Right cardiac atrium (tissue), 5 donors: Measurements from ENCODE around the gene MSLN. TPM values are rescaled to one million over a fixed set of nuclear protein-coding genes. Genes with fewer than 3 reads are reported as not detected.
"Not testable (repeated sequence)": the region's sequence is repeated elsewhere in the genome, so short reads cannot be mapped to it uniquely, and the experiment has no call there.

ENCODE experiments used
- ATAC-seq, 2 donors: fragments of 200-7000 bp; cut with Tn5 transposase; one replicate each; pipeline versions ENCODE4 v1.8.0 to v1.9.1; 2020; ENCODE audit warnings: moderate library complexity in 2 of 2, mild to moderate bottlenecking in 1 of 2
- DNase-seq, 3 donors: peaks; one replicate each; pipeline ENCODE4 v3.0.0-alpha.2; 2020
- H3K27ac ChIP-seq: one replicate; pipeline ENCODE4 v1.5.1; 2013; ENCODE audit warnings: mild to moderate bottlenecking, low read length, control low read depth, moderate library complexity
- H3K27me3 ChIP-seq: one replicate; pipeline ENCODE4 v1.6.1; 2013; ENCODE audit not compliant: control insufficient read depth, insufficient read depth
- H3K4me1 ChIP-seq: one replicate; pipeline ENCODE4 v1.6.1; 2013; ENCODE audit warnings: low read length; ENCODE audit not compliant: control insufficient read depth, insufficient read depth
- H3K4me3 ChIP-seq: one replicate; pipeline ENCODE4 v1.5.1; 2013; ENCODE audit warnings: low read length, control low read depth
- H3K9me3 ChIP-seq: one replicate; pipeline ENCODE4 v1.6.1; 2013; ENCODE audit warnings: low read length; ENCODE audit not compliant: control insufficient read depth
- WGBS: extraction: QIAGEN DNeasy Blood & Tissue Kit; methylation state at CpG from one replicate; pipeline ENCODE4 v1.1.7; 2013; 5-methylcytosine and 5-hydroxymethylcytosine counted together
- intact Hi-C, 4 donors: fragments of 100-400 bp; cut with DNase I; formaldehyde crosslinking; loops; one replicate each; pipeline versions ENCODE4 v1.11.0 to v1.14.0; 2022 to 2023
- long read RNA-seq, 4 donors: library from polyadenylated mRNA; unstranded; transcript quantifications; one replicate each; pipeline ENCODE4 v2.0.0, GENCODE V29; 2020 to 2021
- polyA plus RNA-seq: library from polyadenylated mRNA; stranded (reverse); fragments of 200-250 nt; gene quantifications from one replicate; pipeline ENCODE4 v1.2.3, GENCODE V29; 2013
- total RNA-seq, 4 donors: library from RNA; stranded (reverse); fragmentation: NEBNext Ultra II Directional; extraction: Animal tissue kit (Norgen Biotek cat#: 25700); gene quantifications; one replicate each; pipeline ENCODE4 v1.2.1, GENCODE V29; 2021
- donor health status: healthy with polysubstance abuse.
- donor health status: DM: no; HTN: yes; CAD: no.
- donor health status: DM: no; HTN: no; CAD: no.
- donor health status: DM: no; HTN: yes; CAD: no; lungs with severe emphysema.
- donor health status: DM: yes; HTN: yes; CAD: no.

The MSLN gene
- total RNA-seq: 1 to 10 TPM in 2 of 4 donors, under 1 TPM in 1, not detected in 1; 0.92 to 3.1 (median 1.0) TPM
- polyA plus RNA-seq: not detected
- long read RNA-seq, donor 1, partial matches to known transcripts: 1 of 2 reads
- long read RNA-seq, donor 1, other reads (novel, unspliced or antisense): 0 of 2 reads
- long read RNA-seq, donor 2, partial matches to known transcripts: 0 of 3 reads
- long read RNA-seq, donor 2, other reads (novel, unspliced or antisense): 1 of 3 reads
- long read RNA-seq, donor 3, partial matches to known transcripts: 5 of 7 reads
- long read RNA-seq, donor 3, other reads (novel, unspliced or antisense): 1 of 7 reads
- long read RNA-seq, donor 4: 0 reads

DNA sequence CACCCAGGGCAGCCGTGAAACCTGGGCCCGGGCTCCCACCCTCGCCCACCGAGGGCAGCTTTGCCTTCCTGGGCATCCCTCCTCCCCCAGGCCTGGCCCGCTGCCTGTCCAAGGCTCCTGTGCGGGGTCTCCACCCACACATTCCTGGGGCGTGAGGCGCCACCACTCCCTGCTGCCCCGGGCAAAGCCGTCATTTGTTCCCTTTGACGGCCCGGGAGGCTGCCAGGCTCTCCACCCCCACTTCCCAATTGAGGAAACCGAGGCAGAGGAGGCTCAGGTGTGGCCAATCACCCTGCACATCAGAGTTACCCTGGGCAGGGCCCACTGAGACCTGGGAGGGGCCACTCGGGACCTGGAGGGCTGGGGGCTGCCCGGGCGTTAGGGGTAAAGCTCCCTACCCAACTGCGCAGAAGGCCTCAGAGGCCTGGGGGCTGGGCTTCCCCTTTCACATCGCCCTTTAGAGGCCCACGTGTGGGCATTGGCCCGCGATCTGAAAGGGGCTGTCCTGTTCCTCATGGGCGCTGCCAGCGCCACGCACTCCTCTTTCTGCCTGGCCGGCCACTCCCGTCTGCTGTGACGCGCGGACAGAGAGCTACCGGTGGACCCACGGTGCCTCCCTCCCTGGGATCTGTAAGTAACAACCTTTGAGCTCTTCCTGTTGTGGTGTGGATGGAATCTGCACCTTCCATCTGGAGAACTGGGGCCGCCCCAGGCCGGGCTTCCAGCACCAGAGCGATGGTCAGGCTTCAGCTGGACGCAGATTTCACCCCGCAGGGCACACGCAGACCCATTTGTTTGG lies at the start of gene MSLN:
Gene MSLN (plus strand): TSS at position 190 of the 799 bp plus-strand sequence. CDS start 1,947 bp downstream, outside the sequence.
- H3K27ac ChIP-seq: no peak within 1 kb of the TSS
- H3K9me3 ChIP-seq: no peaks in the 10 kb centered on the region
- intact Hi-C loops: no loop called here
- peak in 2 of 3 donors; percentile 41 to 50 for DNase-seq
- H3K27me3 ChIP-seq: no peaks in the 10 kb centered on the region
- H3K4me1 ChIP-seq: no peaks in the 10 kb centered on the region
- peak; percentile 18 to 27 for ATAC-seq
- H3K4me3 ChIP-seq: no peak within 1 kb of the TSS
- WGBS: 71% methylated on average over 37 of the region's 37 CpGs

DNA sequence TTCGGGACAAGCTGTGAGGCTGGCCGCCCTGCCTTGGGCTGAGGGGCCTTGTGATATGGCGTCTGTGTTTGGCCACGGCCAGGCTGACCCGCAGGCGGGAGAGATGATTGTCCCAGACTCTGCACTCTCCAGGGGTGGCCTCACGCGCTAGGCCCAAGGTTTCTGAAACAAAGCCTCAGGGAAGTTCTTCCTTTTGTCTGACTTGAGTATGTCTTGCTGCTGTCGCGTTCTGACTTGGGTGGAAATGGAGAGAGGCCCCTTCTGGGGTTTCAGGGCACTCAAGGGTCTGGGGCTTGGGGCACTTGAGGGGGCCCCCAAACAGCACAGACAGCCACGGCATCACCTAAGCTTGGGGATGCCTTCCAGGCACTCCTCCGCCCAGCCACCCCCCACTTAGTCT lies 49.5 kb upstream of the MSLN start:
- no peak for DNase-seq
- H3K9me3 ChIP-seq: no peaks in the 10 kb centered on the region
- intact Hi-C loops: loop anchor here in 3 of 4 donors (5.0 to 10.0 kb wide), 3 partner anchors 74 to 344 kb away; partner anchors contain the start of genes CHTF18 (in 3 of the 3) and RPUSD1 (in 3 of the 3)
- H3K27me3 ChIP-seq: no peaks in the 10 kb centered on the region
- no peak overlapping the region for H3K4me3 ChIP-seq
- no peak for ATAC-seq
- WGBS: 70% methylated on average over 12 of the region's 12 CpGs
- no peaks in the 10 kb centered on the region for H3K4me1 ChIP-seq
- no peak overlapping the region for H3K27ac ChIP-seq

DNA sequence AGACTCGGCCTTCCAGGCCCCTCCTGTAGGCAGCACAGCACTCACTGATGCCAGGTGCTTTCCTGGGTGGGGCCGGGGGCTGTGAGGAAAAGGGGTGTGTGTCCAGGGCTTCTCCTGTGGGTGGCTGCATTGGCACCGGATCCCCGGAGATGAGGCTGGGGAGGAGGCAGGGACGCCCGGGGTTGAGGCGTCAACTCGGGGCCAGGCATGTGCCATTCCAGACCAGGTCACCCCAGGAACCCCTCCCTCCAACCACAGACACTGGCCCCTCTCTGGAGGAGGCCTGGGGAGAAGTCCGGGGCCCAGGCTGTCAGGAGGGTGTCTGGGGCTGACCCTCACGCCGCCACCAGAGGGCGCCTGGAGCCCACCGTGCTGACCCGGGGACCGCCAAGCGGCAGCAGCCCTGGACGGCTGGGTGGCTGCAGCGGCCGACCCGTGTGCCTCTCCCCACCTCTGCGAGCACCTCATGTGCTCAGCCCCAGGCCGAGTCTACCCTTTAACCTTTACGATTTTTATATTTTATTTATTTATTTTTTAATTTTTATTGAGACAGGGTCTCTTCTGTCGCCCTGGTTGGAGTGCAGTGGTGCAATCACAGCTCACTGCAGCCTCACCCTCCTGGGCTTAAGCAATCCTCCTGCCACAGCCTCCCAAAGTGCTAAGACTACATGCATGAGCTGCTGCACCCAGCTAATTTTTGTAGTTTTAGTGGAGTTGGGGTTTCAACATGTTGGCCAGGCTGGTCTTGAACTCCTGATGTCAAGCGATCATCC lies 48.8 kb upstream of the MSLN start:
- Histone ChIP-seq H3K9me3 (no peaks in the 10 kb centered on the region), H3K27me3 (no peaks in the 10 kb centered on the region), H3K27ac (no peak overlapping the region), H3K4me3 (no peak overlapping the region), H3K4me1 (no peaks in the 10 kb centered on the region)
- ATAC-seq (peak; percentile 64 to 67), DNase-seq (peak; percentile 83 to 94 (median 92))
- intact Hi-C loops: loop anchor here (2.0 to 10.0 kb wide), 4 partner anchors 73 to 343 kb away; partner anchors contain the start of genes CHTF18 (in 3 of the 4) and RPUSD1 (in 3 of the 4)
- 12% methylated on average over 25 of the region's 25 CpGs for WGBS

DNA sequence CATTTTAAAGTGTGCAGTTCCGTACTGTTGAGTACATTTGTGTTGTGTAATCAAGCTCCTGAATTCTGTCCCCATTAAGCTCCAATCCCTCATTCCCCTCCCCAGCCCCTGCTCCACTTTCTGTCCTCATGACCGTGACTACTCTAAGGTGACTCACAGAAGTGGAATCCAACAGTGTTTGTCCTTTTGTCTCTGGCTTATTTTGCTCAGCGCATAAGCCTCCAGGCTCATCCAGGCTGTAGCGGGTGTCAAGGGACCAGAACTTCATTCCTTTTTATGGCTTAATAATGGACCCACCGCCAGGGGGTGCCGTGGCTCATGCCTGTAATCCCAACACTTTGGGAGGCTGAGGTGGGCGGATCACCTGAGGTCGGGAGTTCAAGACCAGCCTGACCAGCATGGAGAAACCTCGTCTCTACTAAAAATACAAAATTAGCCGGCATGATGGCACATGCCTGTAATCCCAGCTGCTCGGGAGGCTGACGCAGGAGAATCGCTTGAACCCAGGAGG lies 47.7 kb upstream of the MSLN start:
- H3K9me3 ChIP-seq, H3K27me3 ChIP-seq, H3K27ac ChIP-seq, H3K4me3 ChIP-seq, H3K4me1 ChIP-seq, DNase-seq, ATAC-seq: not testable (repeated sequence)
- 57% methylated on average over 13 of the region's 13 CpGs for WGBS
- intact Hi-C loops: loop anchor here (2.0 to 10.0 kb wide), 4 partner anchors 72 to 342 kb away; partner anchors contain the start of genes CHTF18 (in 3 of the 4) and RPUSD1 (in 3 of the 4)

DNA sequence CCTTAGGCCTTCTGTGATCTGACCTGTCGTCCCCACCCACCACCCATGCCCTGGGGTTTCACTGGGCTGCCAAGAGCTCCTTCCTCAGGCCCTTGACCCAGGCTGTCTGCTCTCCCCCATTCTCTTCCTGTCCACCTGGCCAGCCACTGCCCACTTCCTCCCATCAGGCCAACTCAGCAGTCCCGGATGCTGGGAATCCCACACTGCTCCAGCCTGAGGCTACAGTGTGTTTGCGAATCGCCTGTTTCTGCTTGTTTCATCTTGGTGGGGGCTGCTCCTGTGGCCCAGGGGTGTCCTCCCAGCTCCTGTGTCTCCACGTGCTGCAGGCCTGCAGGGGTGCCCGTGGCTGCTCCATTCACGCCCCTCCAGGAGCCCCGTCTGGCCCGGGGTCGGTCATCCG lies 46.5 kb upstream of the MSLN start:
- ATAC-seq: no peak
- Histone ChIP-seq H3K4me3 (no peak overlapping the region), H3K27ac (no peak overlapping the region)

DNA sequence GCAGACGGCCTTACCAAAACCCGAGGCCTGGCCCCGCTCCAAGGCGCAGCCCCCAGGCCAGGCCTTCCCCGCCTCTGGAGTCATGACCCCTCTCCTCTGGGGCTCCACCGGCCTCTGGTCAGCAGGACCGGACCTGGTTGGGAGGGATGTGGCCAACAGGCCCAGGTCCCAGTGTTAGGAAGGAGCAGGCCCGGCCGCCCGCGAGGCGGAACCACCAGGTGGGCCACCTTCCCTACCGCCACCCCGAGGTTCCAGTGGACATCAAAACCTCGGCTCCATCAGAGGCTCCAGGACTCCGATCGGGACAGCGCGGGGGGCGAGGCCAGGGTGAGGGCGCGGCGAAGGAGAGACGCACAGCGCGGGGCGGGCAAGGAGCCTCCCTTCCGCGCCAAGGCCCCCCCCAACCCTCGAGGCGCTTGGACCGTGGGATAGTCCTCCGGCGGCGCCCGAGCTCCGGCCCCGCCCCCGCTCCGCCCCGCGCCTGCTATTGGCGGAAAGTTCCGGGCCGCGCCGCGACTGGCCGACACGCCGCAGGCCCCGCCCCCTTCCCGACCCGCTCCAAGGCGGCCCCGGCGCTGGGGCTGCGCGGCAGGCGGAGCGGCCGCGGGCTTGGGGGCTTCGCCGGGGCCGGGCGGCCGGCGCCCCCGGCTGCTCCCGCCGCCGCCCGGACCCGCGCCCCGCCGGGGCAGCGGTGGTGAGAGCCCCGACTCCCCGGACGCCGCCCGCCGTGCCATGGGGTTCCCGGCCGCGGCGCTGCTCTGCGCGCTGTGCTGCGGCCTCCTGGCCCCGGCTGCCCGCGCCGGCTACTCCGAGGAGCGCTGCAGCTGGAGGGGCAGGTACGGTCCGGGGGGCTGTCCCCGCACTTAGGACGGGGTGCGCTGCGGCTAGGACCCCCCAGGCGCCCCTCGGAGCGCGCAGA lies 45.7 kb upstream of the MSLN start, which contains the start of gene METRN:
Gene METRN (plus strand): TSS at position 561 of the 919 bp plus-strand sequence. CDS start 172 bp downstream, at position 733.
- H3K4me3 ChIP-seq: peak within 1 kb of the TSS; percentile 91
- 3% methylated on average over 107 of the region's 108 CpGs for WGBS
- H3K9me3 ChIP-seq: no peaks in the 10 kb centered on the region
- no peak within 1 kb of the TSS for H3K27ac ChIP-seq
- intact Hi-C loops: loop anchor here in 3 of 4 donors (5.0 to 10.0 kb wide), 3 partner anchors 70 to 340 kb away; partner anchors contain the start of genes CHTF18 (in 3 of the 3) and RPUSD1 (in 3 of the 3)
- H3K27me3 ChIP-seq: no peaks in the 10 kb centered on the region
- peak; percentile 93 to 99 (median 97) for DNase-seq
- peaks cover under 1% of the 10 kb centered on the region for H3K4me1 ChIP-seq
- ATAC-seq: peak; percentile 88 to 90

More for the DNA sequence above, 46.5 kb upstream of the MSLN start:
- Histone ChIP-seq H3K9me3 (no peaks in the 10 kb centered on the region), H3K4me1 (no peaks in the 10 kb centered on the region), H3K27me3 (no peaks in the 10 kb centered on the region)
- intact Hi-C loops: loop anchor here in 3 of 4 donors (5.0 to 10.0 kb wide), 3 partner anchors 71 to 341 kb away; partner anchors contain the start of genes CHTF18 (in 3 of the 3) and RPUSD1 (in 3 of the 3)
- DNase-seq: no peak
- WGBS: 71% methylated on average over 11 of the region's 11 CpGs

DNA sequence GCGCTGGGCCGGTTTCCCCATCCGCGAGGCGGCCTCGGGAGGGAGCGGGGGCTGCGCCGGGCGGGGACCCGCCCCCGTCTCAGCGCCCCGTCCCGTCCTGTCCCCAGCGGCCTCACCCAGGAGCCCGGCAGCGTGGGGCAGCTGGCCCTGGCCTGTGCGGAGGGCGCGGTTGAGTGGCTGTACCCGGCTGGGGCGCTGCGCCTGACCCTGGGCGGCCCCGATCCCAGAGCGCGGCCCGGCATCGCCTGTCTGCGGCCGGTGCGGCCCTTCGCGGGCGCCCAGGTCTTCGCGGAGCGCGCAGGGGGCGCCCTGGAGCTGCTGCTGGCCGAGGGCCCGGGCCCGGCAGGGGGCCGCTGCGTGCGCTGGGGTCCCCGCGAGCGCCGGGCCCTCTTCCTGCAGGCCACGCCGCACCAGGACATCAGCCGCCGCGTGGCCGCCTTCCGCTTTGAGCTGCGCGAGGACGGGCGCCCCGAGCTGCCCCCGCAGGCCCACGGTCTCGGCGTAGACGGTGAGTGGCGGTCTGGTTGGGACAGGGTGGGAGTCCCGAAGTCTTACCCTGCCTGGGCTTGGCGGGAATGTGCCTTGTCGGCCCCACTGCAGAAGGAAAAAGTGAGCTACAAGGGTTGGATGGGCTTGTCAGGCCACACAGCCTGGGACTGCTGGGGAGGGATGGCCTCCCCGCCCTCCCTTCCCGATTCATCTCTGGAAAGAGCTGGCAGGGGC lies 44.9 kb upstream of the MSLN start:
- intact Hi-C loops: loop anchor here in 2 of 4 donors (10.0 kb wide), 2 partner anchors 69 to 339 kb away; partner anchors contain the start of genes CHTF18 (in 1 of the 2) and RPUSD1 (in 1 of the 2)
- WGBS: 2% methylated on average over 74 of the region's 74 CpGs
- no peak for ATAC-seq
- peak in 1 of 3 donors; percentile 74 for DNase-seq
- Histone ChIP-seq H3K27ac (no peak overlapping the region), H3K4me1 (peaks cover 3% of the 10 kb centered on the region), H3K9me3 (no peaks in the 10 kb centered on the region), H3K4me3 (peak overlapping the region; percentile 91), H3K27me3 (no peaks in the 10 kb centered on the region)

DNA sequence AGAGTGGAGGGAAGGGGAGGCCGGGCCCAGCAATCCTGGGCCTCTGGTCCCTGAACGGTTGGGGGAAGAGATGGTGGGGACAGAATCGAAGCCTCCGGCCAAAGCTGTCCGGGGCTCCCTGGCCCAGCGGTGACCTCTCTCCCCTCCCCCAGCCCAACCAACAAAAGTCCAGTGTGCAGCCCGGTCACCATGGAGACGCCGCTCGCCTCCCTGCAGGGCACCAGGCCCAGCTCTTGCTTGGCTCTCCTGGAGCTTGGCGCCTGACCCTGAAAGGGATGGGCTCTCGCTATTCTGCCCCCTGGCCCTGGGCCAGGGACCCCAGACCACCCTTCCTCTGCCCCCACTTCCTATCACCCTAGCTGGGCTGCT lies 44.4 kb upstream of the MSLN start:
- 26% methylated on average over 12 of the region's 12 CpGs for whole genome bisulfite sequencing
- Histone ChIP-seq H3K4me1 (peaks cover 3% of the 10 kb centered on the region), H3K27me3 (no peaks in the 10 kb centered on the region), H3K9me3 (no peaks in the 10 kb centered on the region), H3K4me3 (peak overlapping the region; percentile 91), H3K27ac (no peak overlapping the region)
- peak; percentile 53 to 82 (median 78) for DNase-seq
- intact Hi-C loops: loop anchor here in 2 of 4 donors (10.0 kb wide), 2 partner anchors 69 to 339 kb away; partner anchors contain the start of genes CHTF18 (in 1 of the 2) and RPUSD1 (in 1 of the 2)
- no peak for ATAC-seq
